Measurements from ENCODE around the gene TENM4.

TENM4 gene

GRCh38 chr11:79465160-79465559 lies 24.3 kb upstream of the TENM4 start:
- no peak overlapping the region for H3K4me3 ChIP-seq (ENCODE audit: low read length)
- no peak for TF ChIP-seq ZNF274 (IDR thresholded peaks at IDR 0.05; ENCODE audit: low read depth, low read length)

GRCh38 chr11:79461666-79462645 lies 21.1 kb upstream of the TENM4 start:
- H3K4me3 ChIP-seq (ENCODE audit: low read length) = no peak overlapping the region
- TF ChIP-seq ZNF274 (IDR thresholded peaks at IDR 0.05; ENCODE audit: low read depth, low read length) = no peak

GRCh38 chr11:79461144-79461543 lies 20.3 kb upstream of the TENM4 start:
- no peak for TF ChIP-seq ZNF274 (IDR thresholded peaks at IDR 0.05; ENCODE audit: low read depth, low read length)
- no peak overlapping the region for H3K4me3 ChIP-seq (ENCODE audit: low read length)

- TF ChIP-seq ZNF274 (IDR thresholded peaks at IDR 0.05; ENCODE audit: low read depth, low read length) = no peak
- H3K4me3 ChIP-seq (ENCODE audit: low read length) = no peak overlapping the region
Observed at GRCh38 chr11:79458709-79459108, 17.9 kb upstream of the TENM4 start.

- no peak for TF ChIP-seq ZNF274 (IDR thresholded peaks at IDR 0.05; ENCODE audit: low read depth, low read length)
- no peak overlapping the region for H3K4me3 ChIP-seq (ENCODE audit: low read length)
Observed at GRCh38 chr11:79456501-79456900, 15.7 kb upstream of the TENM4 start.

GRCh38 chr11:79453617-79454016 lies 12.8 kb upstream of the TENM4 start:
- no peak for TF ChIP-seq ZNF274 (IDR thresholded peaks at IDR 0.05; ENCODE audit: low read depth, low read length)
- no peak overlapping the region for H3K4me3 ChIP-seq (ENCODE audit: low read length)

- no peak overlapping the region for H3K4me3 ChIP-seq (ENCODE audit: low read length)
- no peak for TF ChIP-seq ZNF274 (IDR thresholded peaks at IDR 0.05; ENCODE audit: low read depth, low read length)
Observed at GRCh38 chr11:79449040-79449439, 8.2 kb upstream of the TENM4 start.

- TF ChIP-seq ZNF274 (IDR thresholded peaks at IDR 0.05; ENCODE audit: low read depth, low read length) = no peak
- H3K4me3 ChIP-seq (ENCODE audit: low read length) = no peak overlapping the region
Observed at GRCh38 chr11:79447038-79447786, 6.4 kb upstream of the TENM4 start.

- no peak for TF ChIP-seq ZNF274 (IDR thresholded peaks at IDR 0.05; ENCODE audit: low read depth, low read length)
Observed at GRCh38 chr11:79444923-79445322, 4.1 kb upstream of the TENM4 start.

GRCh38 chr11:79441461-79441875 lies 638 bp upstream of the TENM4 start:
- no peak overlapping the region; the same call in 1 of the 2 replicates for H3K4me3 ChIP-seq (ENCODE audit: low read length)
- TF ChIP-seq ZNF274 (IDR thresholded peaks at IDR 0.05; ENCODE audit: low read depth, low read length) = no peak

More at GRCh38 chr11:79444923-79445322, 4.1 kb upstream of the TENM4 start:
- H3K4me3 ChIP-seq (ENCODE audit: low read length) = no peak overlapping the region

GRCh38 chr11:79439886-79440570 lies 802 bp downstream of the TENM4 start:
- TF ChIP-seq ZNF274 (IDR thresholded peaks at IDR 0.05; ENCODE audit: low read depth, low read length) = no peak
- no peak overlapping the region; the same call in 1 of the 2 replicates for H3K4me3 ChIP-seq (ENCODE audit: low read length)

- H3K4me3 ChIP-seq (ENCODE audit: low read length) = no peak overlapping the region
- TF ChIP-seq ZNF274 (IDR thresholded peaks at IDR 0.05; ENCODE audit: low read depth, low read length) = no peak
Observed at GRCh38 chr11:79439410-79439885, 1.4 kb downstream of the TENM4 start.

- no peak for TF ChIP-seq ZNF274 (IDR thresholded peaks at IDR 0.05; ENCODE audit: low read depth, low read length)
Observed at GRCh38 chr11:79438631-79439409, 2.0 kb downstream of the TENM4 start.

More at GRCh38 chr11:79438631-79439409, 2.0 kb downstream of the TENM4 start:
- H3K4me3 ChIP-seq (ENCODE audit: low read length) = no peak overlapping the region
